Stimulated activated CD4-positive, alpha-beta T cell treated with anti-CD3 and anti-CD28 coated beads, TNF-alpha, amount 100 ng/mL, for 48 hours (primary cell): Measurements from ENCODE around the gene TAS1R3.

Source experiments
- DNase-seq, 3 donors: peaks; one replicate each; pipeline ENCODE4 v3.0.0-alpha.2; 2020; ENCODE audit warnings: low read depth in 3 of 3

Gene TAS1R3

DNA sequence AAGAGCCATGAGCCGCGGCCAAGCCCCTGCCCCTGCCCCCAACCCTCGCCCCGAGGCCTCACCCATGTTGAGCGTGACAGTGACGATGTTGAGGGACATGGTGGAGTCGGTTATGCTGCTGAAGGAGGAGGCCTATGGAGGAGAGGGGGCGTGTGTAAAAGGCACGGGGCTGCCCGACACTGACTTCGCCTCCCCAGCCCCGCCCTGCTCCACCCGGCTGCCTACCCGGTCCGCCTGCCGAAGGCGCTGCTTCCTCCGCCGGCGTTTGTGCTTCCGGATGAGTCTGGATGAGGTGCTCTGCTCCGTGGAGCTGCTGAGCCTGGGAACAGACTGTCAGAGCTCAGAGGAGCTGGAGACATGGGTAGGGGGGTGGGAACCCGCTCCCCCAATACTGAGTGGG, 9.1 kb downstream of the TAS1R3 start:
- DNase-seq = no peak

DNA sequence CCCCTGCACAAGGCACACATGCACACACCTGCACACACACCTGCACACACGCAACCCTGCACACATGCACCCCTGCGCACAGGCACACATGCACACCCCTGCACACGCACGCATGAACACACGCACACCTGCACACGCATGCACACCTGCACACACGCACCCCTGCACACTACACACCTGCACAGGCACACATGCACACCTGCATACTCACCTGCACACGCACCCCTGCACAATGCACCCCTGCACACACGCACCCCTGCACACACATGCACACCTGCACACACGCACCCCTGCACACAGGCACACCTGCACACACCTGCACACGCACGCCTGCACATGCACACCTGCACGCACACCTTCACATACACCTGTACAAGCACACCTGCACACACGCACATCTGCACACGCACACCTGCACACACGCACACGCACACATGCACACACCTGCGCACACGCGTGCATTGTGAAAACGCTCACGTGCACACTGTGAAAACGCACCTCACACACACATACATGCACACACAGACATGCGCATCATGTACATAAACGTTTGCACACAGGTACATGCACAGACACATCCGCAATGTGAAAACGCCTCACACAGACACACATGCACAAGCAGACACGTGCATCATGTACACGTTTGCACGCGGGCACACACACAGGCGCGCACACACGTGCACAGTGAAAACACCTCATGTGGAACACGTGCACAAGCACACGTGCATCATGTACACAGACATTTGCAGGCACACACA, 9.9 kb downstream of the TAS1R3 start:
- no peak for DNase-seq

DNA sequence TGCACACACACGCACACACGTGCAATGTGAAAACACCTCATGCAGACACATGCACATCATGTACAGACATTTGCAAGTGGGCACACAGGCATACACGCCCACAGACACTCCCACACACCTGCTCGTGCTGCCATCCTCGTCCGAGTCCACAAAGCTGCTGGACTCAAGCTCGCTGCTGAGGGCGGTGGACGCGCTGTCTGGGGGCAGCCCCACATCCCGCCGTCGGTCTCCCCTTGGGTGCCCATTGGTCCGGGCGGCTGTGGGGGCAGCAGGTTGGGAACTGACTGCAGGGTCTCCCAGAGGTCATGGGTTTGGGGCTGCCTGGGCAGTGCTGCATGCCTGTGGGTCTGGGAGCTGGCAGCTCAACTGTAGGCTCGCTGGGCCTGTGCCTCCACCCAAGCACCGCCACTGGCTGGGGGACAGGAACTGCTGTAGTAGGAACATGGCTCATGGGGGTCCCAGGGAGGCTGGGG, 10.5 kb downstream of the TAS1R3 start:
- DNase-seq = no peak

DNA sequence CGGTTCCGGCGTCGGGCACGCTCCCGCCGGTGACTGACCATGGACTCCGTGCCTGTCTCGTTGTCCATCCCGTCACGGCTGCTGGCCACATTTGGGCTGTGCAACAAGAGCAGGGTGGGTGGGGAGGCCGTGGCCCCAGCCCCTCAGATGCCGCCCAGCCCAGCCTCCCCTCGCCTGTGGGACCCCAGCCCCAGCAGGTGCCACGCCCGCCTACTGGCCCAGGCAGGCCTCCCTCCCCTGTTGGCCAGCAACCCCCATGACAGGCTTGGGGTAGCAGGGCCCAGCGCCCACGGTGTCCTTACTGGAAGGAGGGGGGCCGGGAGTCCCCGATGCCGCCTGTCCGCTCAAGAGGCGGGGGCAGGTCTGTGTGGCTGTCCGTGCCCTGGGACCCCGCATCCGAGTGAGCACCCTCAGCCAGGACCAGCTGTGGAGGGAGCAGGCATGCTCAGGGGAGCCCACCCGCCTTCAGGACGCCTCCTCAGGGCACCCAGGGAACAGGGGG, 11.0 kb downstream of the TAS1R3 start:
- DNase-seq = no peak

DNA sequence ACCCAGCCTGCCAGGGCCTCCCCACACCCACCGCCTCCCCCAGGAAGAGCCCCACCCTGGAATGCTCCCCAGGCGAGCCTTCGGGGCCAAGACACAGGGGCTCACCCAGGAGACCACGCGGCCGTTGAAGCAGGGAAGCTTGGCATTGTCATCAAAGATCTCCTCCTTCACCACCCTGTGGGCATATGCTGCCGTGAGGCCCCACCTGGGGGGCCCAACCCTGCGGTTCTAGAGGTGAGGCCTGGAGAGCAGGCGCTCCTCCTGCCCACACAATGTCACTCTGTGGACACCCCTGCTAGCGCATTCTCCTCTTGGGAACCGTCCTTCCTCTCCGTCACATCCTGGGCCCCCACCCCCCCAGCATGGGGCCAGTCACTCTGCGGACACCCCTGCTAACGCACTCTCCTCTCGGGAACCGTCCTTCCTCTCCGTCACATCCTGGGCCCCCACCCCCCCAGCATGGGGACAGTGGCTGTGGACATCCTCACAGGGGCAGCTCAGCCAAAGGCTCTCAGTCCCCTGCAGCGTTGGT, 11.6 kb downstream of the TAS1R3 start:
- no peak for DNase-seq

DNA sequence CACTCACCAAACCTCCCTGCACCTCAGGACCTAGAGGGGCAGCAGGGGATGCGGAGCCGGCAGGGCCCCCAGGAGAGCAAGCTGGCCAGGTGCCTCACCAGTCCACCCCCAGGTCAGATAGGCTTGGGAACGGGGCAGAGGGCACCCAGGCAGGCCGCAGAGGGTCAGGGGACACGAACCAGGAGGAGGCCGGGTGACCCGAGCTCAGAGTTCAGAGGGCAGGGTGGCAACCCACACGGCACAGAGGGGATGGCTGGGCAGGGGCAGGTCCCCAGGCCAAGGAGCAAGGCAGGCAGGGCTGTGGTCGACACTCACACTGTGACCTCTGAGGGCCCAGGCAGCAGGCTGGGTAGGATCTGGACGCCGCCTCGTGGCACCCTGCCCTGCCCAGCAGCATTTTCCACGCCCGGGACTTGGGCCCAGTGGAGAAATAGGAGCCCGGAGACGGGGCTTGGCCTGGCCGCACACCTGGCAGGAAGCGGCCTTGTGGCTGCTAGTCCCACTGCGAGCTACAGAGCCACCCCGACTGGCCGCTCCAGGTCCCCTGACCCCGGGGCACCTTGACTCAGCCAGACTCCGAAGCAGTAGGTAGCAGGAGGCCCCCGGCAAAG, 12.8 kb downstream of the TAS1R3 start:
- DNase-seq = no peak

DNA sequence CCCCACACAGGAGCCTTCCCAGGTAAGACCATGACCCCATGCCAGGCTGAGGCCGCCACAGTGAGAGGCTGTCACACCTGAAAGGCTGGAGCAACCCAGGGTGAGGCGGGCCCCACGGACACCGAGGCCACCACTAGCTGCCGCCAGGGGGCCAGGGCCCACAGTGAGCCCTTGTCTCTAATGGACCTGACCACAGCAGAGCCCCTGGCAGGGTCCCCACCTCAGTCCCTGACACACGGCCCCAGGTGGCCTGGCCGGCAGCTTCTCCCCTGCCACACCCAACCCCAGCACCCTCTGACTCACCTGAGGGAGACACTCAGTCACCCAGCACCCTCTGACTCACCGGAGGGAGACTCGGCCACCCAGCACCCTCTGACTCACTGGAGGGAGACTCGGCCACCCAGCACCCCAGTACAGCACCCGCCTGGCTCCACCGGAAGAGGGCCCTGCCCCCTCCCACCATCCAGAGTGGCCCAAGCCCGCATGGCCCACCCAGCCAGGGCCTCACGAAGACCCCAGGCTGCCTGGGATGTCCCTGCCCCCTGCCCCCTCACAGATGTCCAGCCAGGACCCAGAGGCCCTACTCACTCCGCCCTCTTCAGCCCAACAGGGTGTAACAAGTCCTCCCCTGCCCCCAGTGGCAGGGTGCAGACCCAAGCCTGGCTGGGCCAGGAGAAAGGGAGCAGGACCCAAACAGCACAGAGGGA, 13.7 kb downstream of the TAS1R3 start:
- DNase-seq = peak; percentile 39 to 55 (median 44)

DNA sequence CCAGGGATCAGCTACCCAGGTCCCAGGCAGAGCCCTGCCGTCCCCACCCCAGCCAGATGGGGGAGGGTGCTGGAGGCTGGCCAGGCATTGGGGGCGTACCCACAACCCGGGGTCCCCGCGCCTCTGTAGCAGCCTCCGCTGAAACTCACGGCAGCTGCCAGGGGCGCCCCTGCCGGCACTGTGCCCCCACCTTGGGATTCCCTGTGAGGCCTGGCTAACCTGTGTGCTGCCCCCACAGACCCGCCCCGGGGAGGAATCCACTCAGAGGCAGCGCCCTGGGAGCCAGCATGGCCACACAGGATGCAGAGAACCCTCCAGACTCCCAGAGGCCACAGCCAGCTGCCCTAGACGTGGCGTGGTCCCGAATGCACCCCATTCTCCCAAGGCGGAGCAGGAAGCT, 14.3 kb downstream of the TAS1R3 start:
- no peak for DNase-seq

DNA sequence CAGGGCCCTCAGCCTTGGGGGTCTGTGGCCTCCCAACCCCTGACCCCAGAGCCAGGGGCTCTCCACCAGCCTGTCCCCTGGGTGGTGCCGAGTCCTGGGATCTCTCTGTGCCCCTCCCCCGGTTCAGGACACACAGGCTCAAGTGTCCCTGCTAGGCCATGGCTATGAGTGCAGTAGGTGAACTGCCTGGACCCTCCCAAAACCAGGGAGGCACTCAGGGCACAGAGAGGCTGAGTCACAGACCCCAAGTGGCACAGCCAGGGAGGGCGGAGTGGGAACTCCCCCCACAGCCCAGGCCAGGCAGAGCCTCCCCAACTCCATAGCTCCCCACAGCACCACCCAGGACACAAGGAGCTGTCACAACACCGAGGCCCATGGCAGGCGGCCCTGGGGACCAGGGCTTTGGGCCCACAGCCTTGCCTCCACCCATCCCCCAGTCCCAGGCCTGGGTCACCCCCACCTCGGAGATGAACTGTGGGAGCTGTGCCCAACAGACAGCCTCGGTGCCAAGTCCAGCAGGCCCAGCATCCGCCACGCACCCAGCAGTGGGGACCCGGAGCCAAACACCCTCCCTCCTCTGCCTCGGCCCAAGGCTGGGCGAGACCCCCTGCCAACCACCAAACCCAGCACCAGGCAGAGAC, 14.9 kb downstream of the TAS1R3 start:
- DNase-seq = no peak

DNA sequence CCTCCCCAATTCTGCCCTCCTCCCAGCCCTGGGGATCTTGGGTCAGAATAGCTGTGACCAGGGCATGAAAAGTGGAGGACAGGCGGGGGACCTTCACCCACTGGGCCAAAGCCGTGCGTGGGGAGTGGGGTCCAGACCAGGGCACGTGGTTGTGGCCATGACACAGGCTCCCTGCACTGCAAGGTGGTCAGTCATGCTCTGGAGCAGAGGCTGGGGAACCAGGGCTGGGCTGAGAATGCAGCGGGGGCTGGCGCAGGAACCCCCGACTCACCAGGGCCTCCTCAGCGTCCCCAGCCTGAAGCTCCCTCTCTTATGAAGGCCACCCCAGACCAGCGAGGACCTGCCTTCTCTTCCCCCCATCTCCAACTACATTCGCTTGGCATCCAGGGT, 15.4 kb downstream of the TAS1R3 start:
- DNase-seq = no peak

DNA sequence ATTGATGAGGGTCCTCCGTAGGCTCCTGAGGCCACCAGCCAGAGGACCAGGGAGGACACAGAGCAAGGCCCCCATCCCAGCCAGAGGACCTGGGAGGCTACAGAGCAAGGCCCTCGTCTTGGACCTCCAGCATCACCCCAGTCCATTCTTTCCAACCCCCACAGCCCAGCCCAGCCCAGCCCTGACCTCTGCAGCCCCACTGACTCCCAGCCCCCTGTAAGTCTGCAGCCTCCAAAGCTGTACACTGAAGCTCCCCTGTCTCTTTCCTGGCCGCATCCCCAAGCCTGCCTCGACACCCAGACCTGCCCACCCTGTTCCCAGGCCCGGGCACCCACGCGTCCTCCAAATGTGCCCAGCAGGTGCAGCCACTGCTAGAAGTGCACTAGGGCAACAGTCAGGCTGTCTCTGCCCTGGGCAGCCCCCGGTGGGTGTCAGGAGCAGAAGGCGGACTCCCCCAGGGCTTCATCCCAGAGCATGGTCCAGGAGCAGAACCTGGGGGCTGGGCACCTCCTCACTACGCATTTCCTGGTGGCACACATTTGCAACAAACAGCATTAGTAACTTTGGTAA, 16.0 kb downstream of the TAS1R3 start:
- DNase-seq = no peak

DNA sequence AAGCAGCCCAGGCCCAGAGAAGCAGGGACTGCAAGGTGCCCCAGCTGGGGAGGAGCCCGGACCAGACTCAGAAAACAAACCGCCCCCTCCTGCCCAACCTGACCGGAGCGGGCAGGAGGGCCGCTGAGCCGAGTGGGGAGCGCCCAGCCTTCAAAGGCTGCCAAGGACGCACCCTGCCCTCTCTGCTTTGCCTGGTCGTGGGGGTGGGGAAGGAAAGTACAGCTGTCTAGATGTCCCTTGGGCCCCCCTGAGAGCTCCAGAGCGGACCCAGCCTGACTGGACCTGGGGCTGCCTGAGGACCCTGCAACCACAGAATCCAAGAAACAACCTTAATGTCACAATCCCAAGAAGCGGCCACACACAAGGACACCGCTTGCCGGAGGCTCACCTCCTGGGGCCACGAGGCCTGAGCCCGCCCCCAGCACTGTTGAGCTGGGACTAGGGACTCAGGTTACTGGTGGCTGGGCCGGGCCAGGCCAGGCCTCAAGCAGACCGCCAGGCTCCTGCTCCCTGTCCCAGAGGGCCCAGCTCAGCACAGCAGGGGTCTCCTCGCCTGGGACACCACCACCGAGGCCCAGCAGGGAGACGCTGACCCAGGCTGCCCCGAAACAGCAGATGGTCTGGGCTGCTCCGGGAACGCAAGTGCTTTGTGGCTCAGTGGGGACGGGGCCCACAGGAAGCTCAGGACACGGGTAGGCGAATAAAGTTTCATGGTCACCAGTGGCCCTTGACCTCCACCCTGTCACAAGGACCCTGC, 16.8 kb downstream of the TAS1R3 start:
- DNase-seq = no peak

DNA sequence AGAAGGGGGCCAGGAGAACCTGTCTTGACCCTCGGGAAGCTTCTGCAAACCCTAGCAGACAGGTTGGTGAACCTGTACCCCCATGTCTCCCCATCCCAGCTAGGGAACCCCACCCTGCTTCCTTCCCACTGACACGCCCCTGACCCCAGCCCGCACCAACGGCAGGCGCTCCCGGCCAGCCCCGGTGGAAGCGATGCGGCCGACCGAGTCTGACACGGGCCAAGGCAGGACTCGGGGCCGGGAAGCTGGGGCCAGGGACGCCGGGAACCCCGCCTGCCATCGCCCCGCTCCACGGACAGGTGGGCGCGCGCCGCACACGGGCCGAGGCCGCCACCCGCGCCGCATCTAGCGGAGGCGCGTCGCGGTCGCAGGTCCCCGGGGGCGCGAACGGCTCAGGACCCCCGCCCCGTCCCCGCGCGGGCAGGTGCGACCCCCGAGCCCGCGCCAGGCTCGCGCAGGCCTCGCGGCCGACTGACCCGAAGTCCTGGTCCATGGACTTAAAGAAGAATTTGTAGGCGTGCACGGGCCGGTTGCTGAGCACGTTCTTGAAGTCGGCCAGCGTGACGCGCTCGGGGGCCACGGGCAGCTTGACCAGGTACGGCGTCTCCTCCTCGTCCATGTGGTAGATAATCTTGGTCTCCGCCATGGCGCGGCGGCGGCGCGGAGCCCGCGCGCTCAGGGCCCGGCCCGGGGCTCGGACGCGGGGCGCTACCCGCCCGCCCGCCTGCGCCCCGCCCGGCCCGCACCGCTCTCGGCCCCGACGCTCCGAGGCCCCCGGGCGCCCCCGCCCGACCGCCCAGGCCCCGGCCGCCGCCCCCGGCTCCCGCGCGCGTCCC, 17.6 kb downstream of the TAS1R3 start:
- no peak for DNase-seq

DNA sequence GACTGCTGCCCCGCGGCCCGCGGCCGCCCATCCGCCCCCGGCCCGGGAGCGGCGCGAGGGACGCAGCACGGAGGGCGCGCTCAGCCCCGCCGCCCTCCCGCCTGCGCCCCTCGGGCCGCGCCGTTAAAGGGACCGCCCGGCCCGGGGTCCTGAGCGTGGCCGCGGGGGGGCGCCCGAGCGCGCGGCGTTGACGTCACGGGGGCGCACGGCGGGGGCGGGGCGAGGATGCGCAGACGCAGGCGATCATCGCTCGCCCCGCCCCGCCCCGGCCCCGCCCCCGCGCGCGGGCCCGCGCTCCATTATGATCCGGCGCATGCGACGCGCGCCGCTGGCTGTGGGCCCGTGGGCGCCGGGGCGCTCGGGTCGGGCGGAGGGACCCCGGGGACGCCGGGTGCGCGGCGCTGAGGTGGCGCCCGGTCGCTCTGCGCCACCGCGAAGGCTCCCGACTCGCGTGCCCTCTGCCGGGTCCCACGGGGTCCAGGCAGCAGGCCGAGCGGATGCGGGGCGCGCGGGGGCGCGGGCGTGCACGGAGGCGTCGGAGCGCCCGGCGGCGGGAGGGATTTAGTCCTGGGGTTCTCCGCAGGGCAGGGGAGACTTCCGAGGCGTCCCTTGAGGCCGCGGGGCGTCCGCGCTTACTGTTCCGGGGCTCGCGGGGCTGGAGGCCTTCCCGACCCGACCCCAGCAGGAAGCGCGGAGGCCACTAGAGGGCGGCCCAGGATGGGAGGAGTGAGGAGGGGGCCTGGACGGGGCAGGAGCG, 18.4 kb downstream of the TAS1R3 start, which contains the start of gene DVL1:
TSS of gene DVL1 (minus strand) at position 163 of the 757 bp plus-strand sequence. CDS start 353 bp downstream, outside the sequence.
- DNase-seq = peak in 2 of 3 donors; percentile 37 to 63

DNA sequence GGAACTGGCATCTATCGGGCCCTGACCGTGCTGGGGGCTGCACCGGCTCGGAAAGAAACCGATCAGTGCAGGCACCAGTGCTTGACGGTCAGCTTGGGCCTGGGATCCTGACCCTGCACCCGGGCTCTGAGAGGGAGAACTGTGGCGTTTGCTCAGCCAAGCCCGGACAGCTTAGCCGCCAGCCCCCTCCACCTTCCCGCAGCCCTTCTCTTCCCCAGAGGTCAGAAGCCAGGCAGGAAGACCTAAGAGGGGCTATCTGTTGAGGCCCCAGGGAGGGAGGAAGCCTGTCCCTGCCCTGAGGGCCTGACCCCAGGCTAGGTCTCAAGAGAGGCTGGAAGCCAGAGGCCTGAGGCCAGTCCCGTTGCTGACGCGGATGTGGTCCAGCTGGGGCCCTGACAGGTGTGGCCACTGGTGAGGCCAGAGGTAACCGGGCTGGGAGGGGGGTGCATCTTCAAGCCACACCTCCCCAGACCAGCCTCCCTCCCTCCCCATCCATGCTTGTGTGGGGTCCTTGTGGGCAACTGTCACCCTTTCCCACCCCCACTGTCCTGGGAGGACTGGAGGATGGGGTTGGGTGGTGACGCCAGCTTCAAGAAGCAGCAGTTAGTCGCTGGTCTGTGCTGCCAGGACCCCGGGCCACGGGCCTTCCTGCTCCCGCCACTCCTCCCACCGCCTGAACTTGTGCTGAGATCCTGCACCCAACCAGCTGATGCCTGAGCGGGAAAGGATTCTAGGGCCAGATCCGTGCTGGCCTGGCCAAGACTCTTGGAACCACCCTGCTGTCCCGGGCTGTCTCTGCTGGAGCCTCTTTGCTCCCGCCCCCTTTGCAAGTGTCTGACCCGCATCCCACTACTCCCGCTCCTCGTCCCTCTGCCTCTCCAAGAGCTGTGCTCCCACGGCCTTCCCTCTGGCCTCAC, 20.7 kb downstream of the TAS1R3 start:
- no peak for DNase-seq

DNA sequence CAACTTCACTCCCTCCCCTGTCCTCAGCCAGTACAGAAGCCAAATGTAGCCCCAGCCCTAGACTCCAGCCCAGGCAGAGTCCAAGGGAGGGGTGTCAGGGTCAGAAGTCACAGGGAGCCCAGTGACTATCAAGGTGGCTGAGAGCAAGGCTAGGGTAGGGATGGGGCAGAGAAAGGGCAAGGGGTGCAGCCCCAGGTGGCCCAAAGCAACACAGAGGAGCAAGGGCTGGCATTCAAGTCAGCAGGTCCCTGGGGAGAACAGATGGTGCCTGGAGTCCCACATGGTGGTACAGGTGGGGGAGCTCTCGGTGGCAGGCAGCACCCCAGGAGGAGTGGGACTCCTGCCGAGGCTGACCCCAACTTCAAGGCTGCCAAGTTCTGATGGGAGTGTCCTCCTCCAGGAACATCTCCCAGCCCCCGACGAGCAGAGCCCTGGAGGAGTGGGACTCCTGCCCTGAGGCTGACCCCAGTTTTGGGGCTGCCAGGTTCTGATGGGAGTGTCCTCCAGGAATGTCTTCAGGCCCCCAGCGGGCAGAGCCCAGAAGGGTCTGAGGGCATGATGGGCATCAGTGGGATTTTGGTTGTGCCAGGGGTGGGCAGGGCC, 21.8 kb downstream of the TAS1R3 start:
- DNase-seq = no peak

DNA sequence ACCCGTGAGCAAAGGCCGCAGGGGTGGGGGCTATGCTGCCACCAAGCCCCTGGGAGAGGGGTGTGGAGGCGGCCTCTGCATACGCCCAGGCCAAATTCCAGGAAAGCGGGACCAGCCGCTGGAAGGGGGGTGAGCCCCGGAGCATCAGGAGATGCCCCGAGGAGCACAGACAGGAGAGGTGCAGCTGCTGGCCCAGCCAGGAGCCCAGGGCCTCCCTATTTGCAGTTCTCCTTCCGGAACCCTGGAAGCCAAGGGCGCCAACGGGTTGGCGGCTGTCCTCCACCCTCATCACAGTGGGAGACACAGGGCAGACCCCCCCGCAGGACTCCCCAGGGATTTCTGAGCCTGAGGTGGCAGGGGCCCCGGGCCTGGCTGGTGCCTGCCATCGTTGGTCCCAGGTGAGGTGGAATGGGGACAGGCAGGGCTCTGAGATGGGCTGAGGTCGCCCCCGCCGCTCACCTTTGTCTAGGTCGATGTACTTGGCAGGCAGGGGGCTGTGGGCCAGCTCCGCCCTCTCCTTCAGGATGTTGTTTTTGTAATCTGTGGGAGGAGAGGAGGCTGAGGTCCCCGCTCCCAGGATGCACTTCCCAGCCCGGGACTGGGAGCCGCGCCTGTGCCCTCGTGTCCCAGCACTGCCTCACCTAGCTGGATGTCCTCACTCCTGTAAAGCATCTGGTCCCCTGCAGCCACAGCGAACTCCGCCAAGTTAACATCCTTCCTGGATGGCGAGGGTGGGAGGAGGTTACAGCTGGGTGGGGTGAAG, 22.5 kb downstream of the TAS1R3 start:
- DNase-seq = no peak
